Neural crest cell (in vitro differentiated cells): ENCODE data around the gene GBE1. TPM values are rescaled to one million over a fixed set of nuclear protein-coding genes. Genes with fewer than 3 reads are reported as not detected.

Experiments used
- DNase-seq: peaks from one replicate; pipeline ENCODE4 v3.0.0; 2021; ENCODE audit warnings: low read depth, mixed read lengths, low spot score
- H3K27ac Mint-ChIP-seq: one replicate; pipeline ENCODE4 v1.8.0; 2021; ENCODE audit warnings: mild to moderate bottlenecking, mixed read lengths; ENCODE audit not compliant: unreplicated experiment
- H3K27me3 Mint-ChIP-seq: 2 replicates; pipeline ENCODE4 v1.8.0; 2021; ENCODE audit warnings: low read depth, mild to moderate bottlenecking, mixed read lengths
- H3K36me3 Mint-ChIP-seq: 2 replicates; pipeline ENCODE4 v1.8.0; 2021; ENCODE audit warnings: low read depth, mild to moderate bottlenecking, mixed read lengths
- H3K4me1 Mint-ChIP-seq: 2 replicates; pipeline ENCODE4 v1.8.0; 2021; ENCODE audit warnings: mixed read lengths
- H3K4me3 Mint-ChIP-seq: one replicate; pipeline ENCODE4 v1.8.0; 2021; ENCODE audit warnings: mild to moderate bottlenecking, mixed read lengths
- H3K9me3 Mint-ChIP-seq: 2 replicates; pipeline ENCODE4 v1.8.0; 2021; ENCODE audit warnings: mixed read lengths
- total RNA-seq: library from RNA; stranded (reverse); gene quantifications from 2 replicates; pipeline ENCODE4 v1.2.1, GENCODE V29; 2021
- TF ChIP-seq, protein P1 (sequence below): fragments of 200-600 bp; sonication (generic); conservative IDR thresholded peaks from 2 replicates; pipeline ENCODE4 v1.5.0; 2021; ENCODE audit warnings: antibody characterized with exemption, mild to moderate bottlenecking

GBE1 gene
- total RNA-seq, 1 donor from 2014 or later = 16.8 TPM

GRCh38 chr3:81650187-81650586 is 111.3 kb downstream of the GBE1 start:
- TF ChIP-seq, protein P1, sequence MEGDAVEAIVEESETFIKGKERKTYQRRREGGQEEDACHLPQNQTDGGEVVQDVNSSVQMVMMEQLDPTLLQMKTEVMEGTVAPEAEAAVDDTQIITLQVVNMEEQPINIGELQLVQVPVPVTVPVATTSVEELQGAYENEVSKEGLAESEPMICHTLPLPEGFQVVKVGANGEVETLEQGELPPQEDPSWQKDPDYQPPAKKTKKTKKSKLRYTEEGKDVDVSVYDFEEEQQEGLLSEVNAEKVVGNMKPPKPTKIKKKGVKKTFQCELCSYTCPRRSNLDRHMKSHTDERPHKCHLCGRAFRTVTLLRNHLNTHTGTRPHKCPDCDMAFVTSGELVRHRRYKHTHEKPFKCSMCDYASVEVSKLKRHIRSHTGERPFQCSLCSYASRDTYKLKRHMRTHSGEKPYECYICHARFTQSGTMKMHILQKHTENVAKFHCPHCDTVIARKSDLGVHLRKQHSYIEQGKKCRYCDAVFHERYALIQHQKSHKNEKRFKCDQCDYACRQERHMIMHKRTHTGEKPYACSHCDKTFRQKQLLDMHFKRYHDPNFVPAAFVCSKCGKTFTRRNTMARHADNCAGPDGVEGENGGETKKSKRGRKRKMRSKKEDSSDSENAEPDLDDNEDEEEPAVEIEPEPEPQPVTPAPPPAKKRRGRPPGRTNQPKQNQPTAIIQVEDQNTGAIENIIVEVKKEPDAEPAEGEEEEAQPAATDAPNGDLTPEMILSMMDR = no peak
- H3K27me3 Mint-ChIP-seq = no peaks in the 10 kb centered on the region
- no peak for DNase-seq
- H3K36me3 Mint-ChIP-seq = no peaks in the 10 kb centered on the region
- H3K4me3 Mint-ChIP-seq = no peak overlapping the region
- no peaks in the 10 kb centered on the region for H3K4me1 Mint-ChIP-seq
- no peak overlapping the region for H3K27ac Mint-ChIP-seq
- no peaks in the 10 kb centered on the region for H3K9me3 Mint-ChIP-seq

DNA sequence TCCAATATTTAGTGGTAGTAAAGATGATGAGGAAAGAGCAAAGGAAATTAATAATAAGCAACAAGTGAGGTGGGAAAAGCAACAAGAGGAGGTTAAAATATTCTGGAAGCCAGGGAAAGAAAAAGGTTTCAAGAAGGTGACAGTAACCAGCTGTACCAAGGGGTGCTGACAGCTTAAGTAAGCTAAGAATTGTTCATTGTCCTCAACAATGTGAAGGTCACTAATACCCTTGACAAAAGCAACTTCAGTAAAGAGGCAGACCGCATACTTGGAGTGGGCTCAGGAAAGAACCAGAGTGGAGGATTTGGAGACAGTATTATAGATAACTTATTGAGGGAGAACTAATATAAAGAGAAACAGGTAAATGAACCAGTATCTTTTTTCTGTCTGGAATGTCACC is 116.2 kb downstream of the GBE1 start:
- H3K27ac Mint-ChIP-seq = no peak overlapping the region
- DNase-seq = no peak
- no peaks in the 10 kb centered on the region for H3K27me3 Mint-ChIP-seq
- H3K4me1 Mint-ChIP-seq = no peaks in the 10 kb centered on the region
- no peak overlapping the region for H3K4me3 Mint-ChIP-seq
- TF ChIP-seq, protein P1 = no peak
- no peaks in the 10 kb centered on the region for H3K9me3 Mint-ChIP-seq
- no peaks in the 10 kb centered on the region for H3K36me3 Mint-ChIP-seq

DNA sequence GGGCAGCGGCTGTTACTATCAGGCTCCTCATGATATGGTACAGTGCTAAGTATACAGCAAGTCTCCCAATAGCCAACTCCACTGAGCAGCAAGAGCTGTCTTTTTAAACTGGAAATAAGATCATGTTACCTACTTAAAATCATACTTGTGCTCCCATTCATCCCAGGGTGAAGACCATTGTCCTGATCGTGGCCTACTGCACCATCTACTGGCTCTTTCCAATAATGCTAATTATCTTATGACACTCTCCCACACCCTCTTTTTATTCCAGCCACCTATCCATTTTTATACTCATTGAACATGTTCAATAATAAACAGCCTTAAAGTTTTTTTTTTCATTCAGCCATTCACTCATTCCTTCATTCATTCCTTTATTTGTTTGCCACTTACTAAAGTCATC is 117.7 kb downstream of the GBE1 start:
- peaks cover 2% of the 10 kb centered on the region for H3K36me3 Mint-ChIP-seq
- H3K27me3 Mint-ChIP-seq = no peaks in the 10 kb centered on the region
- no peaks in the 10 kb centered on the region for H3K9me3 Mint-ChIP-seq
- DNase-seq = no peak
- no peaks in the 10 kb centered on the region for H3K4me1 Mint-ChIP-seq
- H3K4me3 Mint-ChIP-seq = no peak overlapping the region
- no peak overlapping the region for H3K27ac Mint-ChIP-seq
- TF ChIP-seq, protein P1 = peak; percentile 53

- H3K27ac Mint-ChIP-seq = no peak overlapping the region
- H3K9me3 Mint-ChIP-seq = no peaks in the 10 kb centered on the region
- no peaks in the 10 kb centered on the region for H3K4me1 Mint-ChIP-seq
- DNase-seq = no peak
- TF ChIP-seq, protein P1 = no peak
- H3K27me3 Mint-ChIP-seq = no peaks in the 10 kb centered on the region
- H3K36me3 Mint-ChIP-seq = peaks cover 2% of the 10 kb centered on the region
- no peak overlapping the region for H3K4me3 Mint-ChIP-seq
These were observed 123.0 kb downstream of the GBE1 start for GRCh38 chr3:81638480-81638879.

GRCh38 chr3:81632659-81633058 is 128.8 kb downstream of the GBE1 start:
- H3K27ac Mint-ChIP-seq = no peak overlapping the region
- H3K27me3 Mint-ChIP-seq = no peaks in the 10 kb centered on the region
- peaks cover 5% of the 10 kb centered on the region for H3K4me1 Mint-ChIP-seq
- H3K9me3 Mint-ChIP-seq = peaks cover 3% of the 10 kb centered on the region
- DNase-seq = no peak
- H3K36me3 Mint-ChIP-seq = peaks cover 12% of the 10 kb centered on the region
- H3K4me3 Mint-ChIP-seq = no peak overlapping the region
- TF ChIP-seq, protein P1 = no peak

GRCh38 chr3:81624756-81625155 is 136.7 kb downstream of the GBE1 start:
- H3K27me3 Mint-ChIP-seq = no peaks in the 10 kb centered on the region
- no peak overlapping the region for H3K4me3 Mint-ChIP-seq
- no peaks in the 10 kb centered on the region for H3K4me1 Mint-ChIP-seq
- H3K27ac Mint-ChIP-seq = no peak overlapping the region
- H3K9me3 Mint-ChIP-seq = no peaks in the 10 kb centered on the region
- H3K36me3 Mint-ChIP-seq = peaks cover under 1% of the 10 kb centered on the region
- TF ChIP-seq, protein P1 = no peak
- DNase-seq = no peak
